ENCODE results near the gene CD22.
"Not testable (repeated sequence)": the region's sequence is repeated elsewhere in the genome, so short reads cannot be mapped to it uniquely, and the experiment has no call there.

Gene CD22

DNA sequence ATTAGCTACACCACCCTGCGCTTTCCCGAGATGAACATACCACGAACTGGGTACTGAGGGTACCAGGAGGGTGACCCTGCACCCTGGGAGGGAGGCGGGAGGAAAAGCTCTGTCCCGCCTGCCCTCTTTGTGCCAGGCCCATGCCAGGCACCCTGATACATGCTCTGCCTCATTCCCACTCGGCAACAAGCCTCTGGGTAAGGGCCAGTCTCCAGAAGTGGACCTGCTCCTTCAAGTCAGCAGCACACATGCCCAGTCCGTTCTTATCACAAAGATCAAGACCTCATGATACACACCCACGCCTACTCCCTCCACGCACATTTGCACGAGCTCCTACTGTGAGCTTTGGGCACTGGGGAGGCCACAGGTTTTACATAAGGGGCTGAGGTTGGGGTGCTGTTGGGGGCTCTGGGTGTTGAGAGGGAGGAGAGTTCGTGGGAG is 16.7 kb downstream of the CD22 start:
- DNase-seq, result no peak

DNA sequence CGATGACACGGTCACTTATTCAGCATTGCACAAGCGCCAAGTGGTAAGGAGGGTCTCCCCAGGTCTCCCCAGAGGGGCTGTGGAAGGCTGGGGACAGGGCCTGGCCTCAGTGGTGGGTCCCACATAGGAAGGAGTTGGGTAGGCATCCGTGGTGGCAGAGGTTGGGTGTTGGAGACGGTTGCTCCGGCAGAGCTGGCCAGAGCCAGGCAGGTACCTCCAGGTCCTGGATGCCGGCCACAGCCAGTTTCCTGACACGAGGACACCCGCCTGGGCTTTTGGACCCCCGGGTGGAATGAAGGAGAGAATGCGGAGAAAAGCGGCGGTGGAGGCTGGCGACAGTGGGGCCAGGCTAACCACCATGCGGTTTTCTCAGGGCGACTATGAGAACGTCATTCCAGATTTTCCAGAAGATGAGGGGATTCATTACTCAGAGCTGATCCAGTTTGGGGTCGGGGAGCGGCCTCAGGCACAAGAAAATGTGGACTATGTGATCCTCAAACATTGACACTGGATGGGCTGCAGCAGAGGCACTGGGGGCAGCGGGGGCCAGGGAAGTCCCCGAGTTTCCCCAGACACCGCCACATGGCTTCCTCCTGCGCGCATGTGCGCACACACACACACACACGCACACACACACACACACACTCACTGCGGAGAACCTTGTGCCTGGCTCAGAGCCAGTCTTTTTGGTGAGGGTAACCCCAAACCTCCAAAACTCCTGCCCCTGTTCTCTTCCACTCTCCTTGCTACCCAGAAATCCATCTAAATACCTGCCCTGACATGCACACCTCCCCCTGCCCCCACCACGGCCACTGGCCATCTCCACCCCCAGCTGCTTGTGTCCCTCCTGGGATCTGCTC is 17.4 kb downstream of the CD22 start:
- DNase-seq, result no peak

DNA sequence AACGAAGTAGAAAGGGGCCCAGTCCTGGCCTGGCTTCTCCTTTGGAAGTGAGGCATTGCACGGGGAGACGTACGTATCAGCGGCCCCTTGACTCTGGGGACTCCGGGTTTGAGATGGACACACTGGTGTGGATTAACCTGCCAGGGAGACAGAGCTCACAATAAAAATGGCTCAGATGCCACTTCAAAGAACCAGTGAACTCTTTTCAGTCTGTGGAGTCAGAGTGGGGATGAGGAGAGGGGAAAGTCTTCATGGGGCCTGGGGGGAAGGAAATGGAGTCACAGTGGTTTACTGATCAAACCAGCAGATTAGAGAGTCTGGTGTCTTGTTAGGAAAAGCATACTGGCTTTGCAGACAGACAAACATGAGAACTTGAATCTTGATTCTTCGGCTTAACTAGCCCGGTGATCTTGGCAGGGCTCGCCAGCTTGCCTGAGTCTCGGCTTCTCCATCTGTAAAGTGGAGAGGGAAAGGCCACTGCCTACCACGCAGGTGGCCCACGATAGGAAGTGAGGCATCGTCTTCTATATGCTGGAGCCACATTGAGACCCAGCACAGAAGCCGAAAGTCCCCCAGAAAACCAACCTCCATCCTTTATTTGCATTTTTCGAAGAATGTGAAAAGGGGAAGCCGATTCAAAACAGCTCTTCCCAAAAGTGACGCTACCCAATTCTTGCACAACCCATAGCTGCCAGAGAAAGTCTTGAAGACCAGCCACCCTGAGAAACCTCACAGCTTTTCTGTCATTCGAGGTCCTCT is 18.4 kb downstream of the CD22 start, which contains the start of gene FFAR1:
FFAR1 (plus strand) TSS at position 732 of the 759 bp plus-strand sequence. CDS start 3,650 bp downstream, outside the sequence.
- DNase-seq, result no peak

DNA sequence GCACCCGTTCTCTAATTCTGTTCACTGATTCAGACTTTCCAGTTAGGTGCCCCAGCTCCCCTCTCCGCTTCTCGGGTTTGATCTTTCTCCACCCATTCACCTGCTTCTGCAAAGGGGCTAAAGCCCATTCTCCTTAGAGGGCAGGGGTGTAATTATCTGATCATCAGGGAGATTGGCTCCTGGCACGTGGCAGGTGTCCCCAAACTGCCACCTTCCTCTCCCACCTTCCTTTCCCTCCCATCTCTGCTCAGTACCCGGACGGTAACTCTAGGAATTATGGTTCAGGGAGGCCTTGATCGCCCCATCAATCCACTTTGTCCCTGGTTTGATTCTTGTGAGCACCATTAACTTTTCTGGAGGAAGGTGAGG is 18.9 kb downstream of the CD22 start:
- DNase-seq, result no peak

DNA sequence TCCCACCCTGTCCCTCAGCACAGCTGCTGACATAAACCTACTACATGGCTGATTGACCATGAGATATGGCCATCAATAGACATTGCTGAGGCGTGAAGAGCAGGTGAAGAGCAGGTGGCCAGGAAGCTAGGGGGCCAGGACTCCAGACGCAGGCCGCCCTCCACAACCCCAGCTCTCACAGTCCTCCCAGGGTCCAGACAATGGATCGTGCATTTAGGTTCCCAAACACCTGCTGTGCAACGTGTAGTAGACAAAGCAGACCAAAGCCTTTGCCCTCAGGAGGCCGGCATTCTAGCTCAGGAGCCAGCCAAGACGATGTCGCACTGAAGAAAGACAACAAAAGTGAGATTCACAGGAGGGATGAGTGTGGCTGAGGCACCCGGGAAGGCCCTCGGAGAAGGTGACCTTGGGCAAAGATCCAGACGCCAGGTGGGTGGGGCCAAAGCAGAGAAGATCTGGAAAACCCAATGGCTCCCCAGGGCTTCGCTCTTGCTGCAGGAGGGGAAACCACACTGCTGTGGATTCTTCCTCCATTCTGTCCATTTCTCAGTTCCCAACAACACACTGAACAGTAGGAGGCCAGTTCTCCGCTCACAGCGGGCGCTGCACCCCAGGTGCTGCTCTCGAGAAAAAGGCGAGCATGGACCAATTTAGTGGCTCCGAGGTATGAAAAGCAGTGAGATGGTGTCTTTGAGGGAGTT is 20.1 kb downstream of the CD22 start:
- no peak for DNase-seq

DNA sequence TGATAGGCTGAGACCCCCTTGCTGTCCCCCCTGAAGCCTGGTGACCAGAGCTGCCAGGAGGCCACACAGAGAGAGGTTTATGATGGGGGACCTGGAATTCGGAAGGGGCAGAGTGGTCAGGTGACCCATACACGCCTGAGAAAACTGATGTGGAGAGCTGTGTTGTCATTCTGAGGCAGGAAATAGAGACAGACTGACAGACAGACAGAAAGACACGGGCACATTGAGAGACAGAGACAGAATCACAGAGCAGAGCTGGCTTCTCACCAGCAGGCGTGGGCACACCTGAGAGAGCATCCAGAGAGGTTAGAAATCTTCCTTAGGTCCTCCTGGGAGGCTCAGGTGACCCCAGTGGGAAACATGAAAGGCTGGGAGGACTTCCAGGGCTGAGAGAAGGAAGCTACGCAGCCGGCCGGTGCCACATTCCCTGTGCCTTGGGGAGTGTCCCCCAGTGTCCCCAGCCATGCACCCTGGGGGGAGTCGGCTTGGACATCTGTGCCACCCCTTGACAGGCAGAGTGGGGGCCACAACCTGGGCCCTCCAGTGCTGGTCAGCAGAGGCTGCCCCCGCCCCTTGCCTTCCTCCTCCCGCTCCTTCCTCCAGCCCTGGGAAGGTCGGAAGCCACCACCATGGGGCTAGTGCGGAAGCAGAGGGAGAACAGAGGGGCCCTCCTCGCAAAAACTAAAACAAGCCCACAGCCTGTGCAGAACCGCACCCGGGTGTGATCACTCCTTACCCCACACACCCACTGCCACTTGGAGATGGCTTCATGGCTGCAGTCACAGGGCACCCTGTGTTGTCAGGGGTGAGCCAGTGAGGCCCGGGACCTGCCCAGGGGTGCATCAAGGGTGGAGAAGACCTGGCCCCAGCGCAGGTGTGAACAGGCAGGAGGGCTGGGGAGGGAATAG is 20.9 kb downstream of the CD22 start:
- no peak for DNase-seq

DNA sequence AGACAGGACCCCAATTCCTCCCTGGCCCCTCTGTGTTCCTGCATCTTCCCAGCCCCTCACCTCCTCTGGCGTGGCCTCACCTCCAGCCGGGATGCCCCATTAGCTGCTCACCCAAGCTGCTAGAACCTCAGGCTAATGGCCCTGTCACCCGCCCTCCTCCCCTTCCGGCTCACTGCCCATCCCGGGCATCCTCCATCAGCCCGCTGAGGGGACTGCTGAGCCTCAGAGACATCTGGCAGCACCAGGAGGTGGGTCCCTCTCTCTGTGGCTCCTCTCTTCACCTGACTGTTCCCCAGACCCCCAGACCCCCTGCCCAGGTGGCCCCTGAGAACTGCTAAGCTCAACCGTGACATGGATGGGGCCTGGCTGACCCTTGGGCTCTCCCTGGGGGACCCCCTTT is 21.6 kb downstream of the CD22 start:
- DNase-seq, result no peak

DNA sequence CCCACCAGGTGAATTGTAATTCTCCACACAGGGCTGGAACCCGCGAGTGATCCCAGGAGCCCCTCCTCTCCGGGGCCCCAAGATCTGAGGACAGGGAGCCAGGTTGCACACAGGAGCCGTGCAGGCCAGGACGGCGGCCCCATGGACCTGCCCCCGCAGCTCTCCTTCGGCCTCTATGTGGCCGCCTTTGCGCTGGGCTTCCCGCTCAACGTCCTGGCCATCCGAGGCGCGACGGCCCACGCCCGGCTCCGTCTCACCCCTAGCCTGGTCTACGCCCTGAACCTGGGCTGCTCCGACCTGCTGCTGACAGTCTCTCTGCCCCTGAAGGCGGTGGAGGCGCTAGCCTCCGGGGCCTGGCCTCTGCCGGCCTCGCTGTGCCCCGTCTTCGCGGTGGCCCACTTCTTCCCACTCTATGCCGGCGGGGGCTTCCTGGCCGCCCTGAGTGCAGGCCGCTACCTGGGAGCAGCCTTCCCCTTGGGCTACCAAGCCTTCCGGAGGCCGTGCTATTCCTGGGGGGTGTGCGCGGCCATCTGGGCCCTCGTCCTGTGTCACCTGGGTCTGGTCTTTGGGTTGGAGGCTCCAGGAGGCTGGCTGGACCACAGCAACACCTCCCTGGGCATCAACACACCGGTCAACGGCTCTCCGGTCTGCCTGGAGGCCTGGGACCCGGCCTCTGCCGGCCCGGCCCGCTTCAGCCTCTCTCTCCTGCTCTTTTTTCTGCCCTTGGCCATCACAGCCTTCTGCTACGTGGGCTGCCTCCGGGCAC is 22.6 kb downstream of the CD22 start:
- DNase-seq, result no peak

DNA sequence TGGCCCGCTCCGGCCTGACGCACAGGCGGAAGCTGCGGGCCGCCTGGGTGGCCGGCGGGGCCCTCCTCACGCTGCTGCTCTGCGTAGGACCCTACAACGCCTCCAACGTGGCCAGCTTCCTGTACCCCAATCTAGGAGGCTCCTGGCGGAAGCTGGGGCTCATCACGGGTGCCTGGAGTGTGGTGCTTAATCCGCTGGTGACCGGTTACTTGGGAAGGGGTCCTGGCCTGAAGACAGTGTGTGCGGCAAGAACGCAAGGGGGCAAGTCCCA is 23.1 kb downstream of the CD22 start:
- DNase-seq, result no peak

DNA sequence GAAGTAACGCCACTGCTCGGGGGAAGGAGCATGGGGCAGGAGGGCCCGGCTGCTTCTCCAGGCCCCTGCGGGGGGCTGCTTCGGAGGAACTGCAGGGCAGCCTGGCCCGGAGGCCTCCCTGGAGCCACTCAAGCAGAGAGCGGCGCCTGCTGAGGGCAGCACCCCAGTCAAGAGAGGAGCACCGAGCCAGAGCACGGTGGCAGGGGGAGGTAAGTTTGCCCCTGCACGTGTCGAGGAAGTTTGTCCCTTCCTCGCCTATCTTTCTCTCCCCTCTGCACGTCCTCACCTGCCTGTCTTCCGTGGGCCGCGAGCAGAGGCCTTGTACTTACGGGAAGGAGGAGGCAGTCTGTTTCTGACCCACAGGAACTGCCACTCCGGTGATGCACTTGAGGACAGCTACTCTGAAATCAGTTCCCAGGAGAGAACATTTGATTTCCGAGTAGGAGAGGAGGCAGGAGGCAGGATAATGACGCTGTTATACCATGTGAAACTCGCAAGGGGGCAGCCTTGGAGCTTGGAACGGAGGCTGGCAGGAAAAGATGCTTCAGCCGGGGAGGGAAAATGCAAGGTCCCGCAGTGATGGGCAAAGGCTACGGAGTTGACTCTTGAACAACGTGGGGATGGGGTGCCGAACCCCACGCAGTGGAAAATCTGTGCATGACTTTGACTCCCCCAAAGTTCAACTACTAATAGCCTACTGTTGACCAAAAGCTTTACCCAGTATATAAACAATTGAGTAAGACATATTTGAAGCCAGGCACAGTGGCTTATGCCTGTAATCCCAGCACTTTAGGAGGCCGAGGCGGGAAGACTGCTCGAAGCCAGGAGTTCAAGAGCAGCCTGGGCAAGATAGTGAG is 23.7 kb downstream of the CD22 start:
- peak; percentile 44 to 63 for DNase-seq

DNA sequence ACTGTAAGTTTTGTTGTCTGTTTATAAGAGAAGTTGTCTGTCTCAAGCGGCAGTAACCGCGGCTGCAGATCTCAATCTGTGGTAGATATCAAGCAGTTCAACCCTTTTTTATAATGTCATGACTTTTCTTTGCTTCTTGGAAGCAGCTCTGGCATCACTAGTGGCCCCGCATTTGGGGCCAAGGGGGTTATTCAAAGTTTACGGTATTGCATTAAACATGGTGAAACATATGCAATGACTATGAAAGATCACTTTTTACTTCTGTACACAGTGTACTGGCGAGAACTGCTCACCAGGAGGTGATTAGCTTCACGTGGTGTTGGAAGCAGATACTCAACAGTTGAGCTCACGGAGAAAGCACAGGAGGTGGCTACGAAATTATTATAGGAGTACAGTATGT is 24.6 kb downstream of the CD22 start:
- DNase-seq, result no peak

DNA sequence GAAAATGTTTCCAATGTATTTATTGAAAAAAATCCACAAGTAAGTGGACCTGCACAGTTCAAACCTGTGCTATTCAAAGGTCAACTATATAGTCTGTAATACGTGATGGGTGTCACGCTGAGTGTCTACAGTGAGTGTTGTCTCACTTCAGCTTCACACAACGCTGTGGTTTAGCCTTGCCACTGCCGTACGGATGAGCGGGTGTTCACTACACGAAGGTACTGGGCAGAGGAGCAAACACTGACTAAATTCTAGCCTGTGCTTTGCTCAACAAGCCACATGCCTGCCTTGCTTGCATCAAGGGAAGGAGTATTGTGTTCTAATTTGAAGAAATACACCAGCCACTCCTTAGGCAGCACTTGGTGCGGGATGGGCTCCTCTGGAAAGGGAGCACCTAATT is 25.9 kb downstream of the CD22 start:
- no peak for DNase-seq

DNA sequence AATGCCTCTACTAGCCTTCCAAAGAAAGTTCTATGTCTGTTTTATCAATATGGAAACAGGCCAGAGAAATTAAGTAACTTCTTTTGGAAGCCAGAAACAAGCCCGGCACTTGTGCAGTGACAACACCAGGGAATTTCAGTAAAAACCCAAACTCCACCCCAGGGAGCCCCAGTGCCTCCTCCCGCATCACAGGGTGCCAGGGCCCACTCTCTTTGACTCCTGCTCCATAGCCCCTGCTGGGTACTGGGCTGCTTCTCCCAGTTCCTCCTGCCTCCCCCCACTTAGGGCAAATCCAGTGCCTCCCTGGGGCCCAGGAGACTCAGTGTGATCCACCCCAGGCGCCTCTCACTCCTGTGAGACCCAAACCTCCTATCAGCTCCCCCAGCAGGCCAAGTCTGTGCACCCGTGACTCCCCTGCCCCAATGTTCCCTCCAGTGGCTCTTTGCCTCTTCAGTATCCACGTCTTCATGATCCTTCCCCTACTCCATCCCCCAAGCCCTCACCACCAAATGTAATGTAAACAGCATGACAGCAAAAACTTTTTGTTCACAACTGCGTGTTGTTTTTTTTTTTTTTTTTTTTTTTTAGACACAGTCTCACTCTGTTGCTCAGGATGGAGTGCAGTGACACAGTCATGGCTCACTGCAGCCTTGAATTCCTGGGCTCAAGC is 26.9 kb downstream of the CD22 start:
- DNase-seq, result no peak

DNA sequence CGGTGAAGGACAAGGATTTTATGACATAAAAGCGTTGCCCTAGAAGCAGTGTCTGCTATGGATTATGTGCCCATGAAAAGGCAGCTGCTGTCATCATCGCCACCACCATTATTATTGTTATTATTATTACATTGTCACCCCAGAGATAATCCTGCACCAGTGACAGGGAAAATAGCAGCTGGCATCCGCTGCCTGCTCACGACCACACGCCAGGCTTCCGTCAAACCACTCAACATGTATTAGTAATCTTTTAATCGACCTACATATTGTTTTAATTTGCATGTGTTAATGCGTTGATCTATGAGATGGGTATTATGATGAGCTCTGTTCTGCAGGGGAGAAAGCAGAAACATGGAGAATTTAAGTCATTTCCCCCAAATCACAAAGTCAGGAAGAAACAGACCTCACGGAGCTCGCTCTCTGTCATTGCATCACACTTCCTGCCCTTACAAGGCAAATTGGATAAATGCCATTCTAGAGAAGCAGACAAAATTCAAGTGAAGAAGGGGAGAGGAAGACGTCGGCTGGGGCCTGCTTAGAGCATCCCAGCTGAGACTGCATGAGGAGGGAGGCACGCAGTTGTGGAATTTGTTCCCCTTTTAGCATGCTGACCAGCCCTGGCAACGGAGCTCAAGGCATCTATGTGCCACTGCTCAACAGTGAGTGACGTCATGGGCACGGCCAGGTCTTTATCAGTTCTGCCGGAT is 29.0 kb downstream of the CD22 start, which contains the start of gene FFAR3:
FFAR3 (plus strand) TSS at position 594 of the 707 bp plus-strand sequence. CDS start 431 bp downstream, outside the sequence.
- no peak for DNase-seq

DNA sequence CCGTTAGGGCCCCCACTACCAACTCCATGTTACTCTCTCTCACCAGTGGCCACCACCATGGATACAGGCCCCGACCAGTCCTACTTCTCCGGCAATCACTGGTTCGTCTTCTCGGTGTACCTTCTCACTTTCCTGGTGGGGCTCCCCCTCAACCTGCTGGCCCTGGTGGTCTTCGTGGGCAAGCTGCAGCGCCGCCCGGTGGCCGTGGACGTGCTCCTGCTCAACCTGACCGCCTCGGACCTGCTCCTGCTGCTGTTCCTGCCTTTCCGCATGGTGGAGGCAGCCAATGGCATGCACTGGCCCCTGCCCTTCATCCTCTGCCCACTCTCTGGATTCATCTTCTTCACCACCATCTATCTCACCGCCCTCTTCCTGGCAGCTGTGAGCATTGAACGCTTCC is 29.8 kb downstream of the CD22 start:
- DNase-seq, result not testable (repeated sequence)

DNA sequence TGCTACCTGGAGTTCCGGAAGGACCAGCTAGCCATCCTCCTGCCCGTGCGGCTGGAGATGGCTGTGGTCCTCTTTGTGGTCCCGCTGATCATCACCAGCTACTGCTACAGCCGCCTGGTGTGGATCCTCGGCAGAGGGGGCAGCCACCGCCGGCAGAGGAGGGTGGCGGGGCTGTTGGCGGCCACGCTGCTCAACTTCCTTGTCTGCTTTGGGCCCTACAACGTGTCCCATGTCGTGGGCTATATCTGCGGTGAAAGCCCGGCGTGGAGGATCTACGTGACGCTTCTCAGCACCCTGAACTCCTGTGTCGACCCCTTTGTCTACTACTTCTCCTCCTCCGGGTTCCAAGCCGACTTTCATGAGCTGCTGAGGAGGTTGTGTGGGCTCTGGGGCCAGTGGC is 30.4 kb downstream of the CD22 start:
- not testable (repeated sequence) for DNase-seq

DNA sequence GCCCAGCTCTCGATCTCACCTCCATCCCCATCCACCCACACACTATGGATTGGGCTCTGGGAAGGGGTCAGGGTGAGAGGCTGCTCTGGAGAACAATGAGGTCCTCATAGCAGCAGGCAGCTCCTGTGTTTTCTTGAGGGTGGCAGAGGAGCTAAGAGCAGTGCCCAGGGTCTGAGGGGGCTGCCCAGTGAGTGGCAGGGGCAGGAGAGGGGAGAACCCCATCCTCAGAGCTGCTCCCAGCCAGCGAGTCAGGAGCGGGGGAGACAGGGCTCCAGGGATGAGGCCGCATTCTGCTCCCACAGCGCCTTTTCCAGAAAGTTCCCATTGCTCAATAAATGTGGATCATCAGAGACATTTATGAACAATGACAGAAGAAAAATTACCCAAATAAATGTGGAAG is 31.1 kb downstream of the CD22 start:
- not testable (repeated sequence) for DNase-seq

DNA sequence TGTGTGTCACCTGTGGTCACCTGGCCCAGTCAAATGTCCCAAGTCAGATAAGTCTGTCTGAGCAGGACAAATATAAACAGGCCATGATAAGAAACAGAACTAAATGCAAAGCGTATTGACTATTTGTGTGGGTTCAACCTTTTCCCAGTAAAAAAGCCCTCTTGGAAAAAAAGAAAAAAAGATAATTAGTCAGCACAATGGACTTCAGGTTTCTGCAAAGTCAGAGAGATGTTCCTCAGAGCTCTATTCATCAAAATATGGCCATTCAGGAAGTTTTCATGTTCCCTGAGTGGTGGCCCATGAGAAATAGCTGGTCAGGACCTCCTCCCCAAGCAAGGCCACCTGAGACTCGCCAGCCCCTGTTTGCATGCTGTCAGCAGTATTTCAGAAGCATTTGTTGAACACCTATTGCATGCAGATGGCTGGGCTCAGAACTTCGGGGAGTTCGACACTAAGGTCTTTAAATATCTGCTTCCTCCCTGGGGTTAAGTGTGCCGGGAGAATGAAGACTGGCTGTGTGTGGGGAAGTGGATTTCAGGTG is 32.0 kb downstream of the CD22 start:
- DNase-seq, result no peak
